SIG-M5 (cell line): ENCODE measurements around the gene NANOS3.

Source experiments
- DNase-seq: peaks from one replicate; lab custom pipeline; 2025; lab: John Stamatoyannopoulos, UW

Gene NANOS3

GRCh38 chr19:13885826-13886365 is 9.0 kb downstream of the NANOS3 start:
- no peak for DNase-seq

GRCh38 chr19:13887018-13887436 is 10.1 kb downstream of the NANOS3 start:
- no peak for DNase-seq

- DNase-seq, result no peak
These were observed 10.6 kb downstream of the NANOS3 start for GRCh38 chr19:13887517-13887916.

GRCh38 chr19:13888281-13888680 is 11.3 kb downstream of the NANOS3 start:
- DNase-seq, result no peak

- DNase-seq, result no peak
These were observed 13.2 kb downstream of the NANOS3 start for GRCh38 chr19:13890136-13890535.

- no peak for DNase-seq
These were observed 15.9 kb downstream of the NANOS3 start for GRCh38 chr19:13892870-13893269.

- no peak for DNase-seq
These were observed 17.6 kb downstream of the NANOS3 start for GRCh38 chr19:13894552-13894951.

GRCh38 chr19:13896227-13896626 is 19.3 kb downstream of the NANOS3 start:
- no peak for DNase-seq

- DNase-seq, result no peak
These were observed 22.5 kb downstream of the NANOS3 start for GRCh38 chr19:13899393-13899792.

- DNase-seq, result no peak
These were observed 23.1 kb downstream of the NANOS3 start for GRCh38 chr19:13899912-13900584.

GRCh38 chr19:13902993-13903555 is 26.1 kb downstream of the NANOS3 start:
- DNase-seq, result no peak

- DNase-seq, result no peak
These were observed 28.9 kb downstream of the NANOS3 start, which contains the start of the genes BRME1 and CC2D1A for GRCh38 chr19:13905634-13906520. TSS of gene BRME1 (minus strand) at chr19:13906117. CDS start at chr19:13904892, 1,225 bp downstream. TSS of gene CC2D1A (plus strand) at chr19:13906201. CDS start at chr19:13906442, 241 bp downstream.

- DNase-seq, result no peak
These were observed 29.6 kb downstream of the NANOS3 start for GRCh38 chr19:13906521-13906904.

GRCh38 chr19:13906910-13907309 is 30.0 kb downstream of the NANOS3 start:
- no peak for DNase-seq

- no peak for DNase-seq
These were observed 31.7 kb downstream of the NANOS3 start for GRCh38 chr19:13908674-13909073.

GRCh38 chr19:13909430-13909829 is 32.5 kb downstream of the NANOS3 start:
- no peak for DNase-seq

- no peak for DNase-seq
These were observed 36.4 kb downstream of the NANOS3 start for GRCh38 chr19:13913352-13913751.

GRCh38 chr19:13914777-13915176 is 37.8 kb downstream of the NANOS3 start:
- DNase-seq, result no peak

- no peak for DNase-seq
These were observed 41.0 kb downstream of the NANOS3 start for GRCh38 chr19:13917888-13918406.

- DNase-seq, result no peak
These were observed 41.9 kb downstream of the NANOS3 start for GRCh38 chr19:13918726-13919411.

GRCh38 chr19:13920524-13920923 is 43.6 kb downstream of the NANOS3 start:
- DNase-seq, result no peak
